GM19452 (cell line): Measurements from ENCODE around the gene HYCC2.
A peak's percentile ranks its signal among the peaks of the same experiment; 100 is the strongest.
"Not testable (repeated sequence)": the region's sequence is repeated elsewhere in the genome, so short reads cannot be mapped to it uniquely, and the experiment has no call there.

ENCODE experiments used
- ATAC-seq: cut with Tn5 transposase; IDR thresholded peaks from one replicate; pipeline ENCODE4 v1.9.1; 2021; ENCODE audit not compliant: unreplicated experiment

HYCC2 gene

DNA sequence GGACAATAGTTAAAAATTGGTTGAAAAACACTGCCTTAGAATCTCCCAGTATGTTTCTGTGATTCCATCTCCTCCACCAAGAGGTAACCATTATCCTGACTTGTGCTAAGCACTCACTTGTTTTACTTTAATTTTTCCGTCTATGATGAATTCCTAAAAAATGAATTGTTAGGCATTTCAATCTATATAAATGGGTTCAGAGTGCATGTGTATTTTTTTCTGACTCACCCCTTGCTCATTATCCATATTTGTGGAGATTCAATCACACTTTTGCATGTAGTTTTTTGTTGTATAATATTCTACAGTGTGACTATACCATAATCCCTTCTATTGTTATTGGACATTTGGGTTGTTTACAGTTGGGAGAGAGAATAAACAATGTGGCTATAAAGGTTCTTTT lies 1.6 kb upstream of the HYCC2 start:
- ATAC-seq = no peak

DNA sequence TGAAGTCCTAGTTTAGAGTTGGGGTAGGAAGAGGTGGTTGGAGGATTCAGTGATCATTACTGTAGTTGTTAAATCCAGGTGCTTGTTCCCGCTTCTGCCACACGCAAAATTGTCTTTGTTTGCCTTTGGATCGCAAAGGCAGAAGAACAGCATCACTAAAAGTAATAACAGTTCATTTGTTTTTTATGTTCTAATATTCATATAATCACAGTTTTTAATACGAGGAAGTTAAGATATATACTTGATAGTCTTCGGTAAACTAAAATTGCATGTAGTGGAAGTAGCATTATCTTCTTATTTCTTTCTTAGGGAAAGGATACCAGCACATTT lies 695 bp upstream of the HYCC2 start:
- peak; percentile 3 for ATAC-seq

DNA sequence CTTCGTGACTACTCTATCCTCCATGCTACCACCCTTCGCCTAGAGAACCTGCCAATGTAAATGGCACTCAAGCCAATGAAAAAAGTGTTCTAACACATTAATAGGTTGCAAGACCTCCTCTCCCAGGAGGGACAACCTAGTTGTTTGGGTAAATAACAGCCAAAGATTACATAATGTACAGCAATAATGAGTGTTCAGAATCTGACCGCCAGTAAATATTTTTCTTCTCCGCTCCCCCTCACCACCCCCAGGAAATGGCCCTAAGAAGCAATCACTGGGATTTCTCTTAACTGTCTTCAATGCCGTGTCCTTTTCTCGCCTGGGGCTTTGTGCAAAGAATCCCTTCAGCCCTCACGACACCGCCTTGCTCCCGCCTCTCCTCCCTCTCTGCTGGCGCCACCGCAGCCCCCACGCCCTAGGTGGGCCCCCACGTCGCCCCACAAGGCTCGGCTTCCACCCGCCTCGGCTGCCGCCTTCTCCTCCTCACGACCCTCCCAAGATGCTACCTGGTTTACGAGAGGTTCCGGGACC lies 458 bp downstream of the HYCC2 start:
- ATAC-seq = peak; percentile 6

DNA sequence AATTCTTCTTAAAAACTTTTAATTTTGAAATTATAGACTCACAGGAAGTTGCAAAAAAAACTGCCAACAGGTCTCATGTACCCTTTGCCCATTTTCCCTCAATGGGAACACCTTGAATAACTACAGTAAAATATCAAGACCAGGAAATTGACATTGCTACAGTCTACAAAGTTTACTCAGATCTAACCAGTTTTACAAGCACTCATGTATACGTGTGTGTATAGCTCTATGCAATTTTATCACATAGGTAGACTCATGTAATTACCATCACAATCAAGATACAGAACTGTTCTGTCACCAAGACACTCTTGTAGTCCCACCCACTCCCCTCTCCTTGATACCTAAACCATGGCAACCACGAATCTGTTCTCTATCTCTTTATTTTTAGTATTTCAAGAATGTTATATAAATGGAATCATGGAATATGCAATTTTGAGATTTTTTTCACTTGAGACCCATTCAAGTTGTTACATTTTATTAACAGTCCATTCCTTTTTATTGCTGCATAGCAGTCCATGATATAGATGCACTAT lies 6.6 kb downstream of the HYCC2 start:
- ATAC-seq = no peak

DNA sequence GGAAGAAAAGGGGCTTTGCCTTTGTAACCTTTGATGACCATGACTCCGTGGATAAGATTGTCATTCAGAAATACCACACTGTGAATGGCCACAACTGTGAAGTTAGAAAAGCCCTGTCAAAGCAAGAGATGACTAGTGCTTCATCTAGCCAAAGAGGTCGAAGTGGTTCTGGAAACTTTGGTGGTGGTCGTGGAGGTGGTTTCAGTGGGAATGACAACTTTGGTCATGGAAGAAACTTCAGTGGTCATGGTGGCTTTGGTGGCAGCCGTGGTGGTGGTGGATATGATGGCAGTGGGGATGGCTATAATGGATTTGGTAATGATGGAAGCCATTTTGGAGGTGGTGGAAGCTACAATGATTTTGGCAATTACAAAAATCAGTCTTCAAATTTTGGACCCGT lies 8.0 kb downstream of the HYCC2 start:
- not testable (repeated sequence) for ATAC-seq

DNA sequence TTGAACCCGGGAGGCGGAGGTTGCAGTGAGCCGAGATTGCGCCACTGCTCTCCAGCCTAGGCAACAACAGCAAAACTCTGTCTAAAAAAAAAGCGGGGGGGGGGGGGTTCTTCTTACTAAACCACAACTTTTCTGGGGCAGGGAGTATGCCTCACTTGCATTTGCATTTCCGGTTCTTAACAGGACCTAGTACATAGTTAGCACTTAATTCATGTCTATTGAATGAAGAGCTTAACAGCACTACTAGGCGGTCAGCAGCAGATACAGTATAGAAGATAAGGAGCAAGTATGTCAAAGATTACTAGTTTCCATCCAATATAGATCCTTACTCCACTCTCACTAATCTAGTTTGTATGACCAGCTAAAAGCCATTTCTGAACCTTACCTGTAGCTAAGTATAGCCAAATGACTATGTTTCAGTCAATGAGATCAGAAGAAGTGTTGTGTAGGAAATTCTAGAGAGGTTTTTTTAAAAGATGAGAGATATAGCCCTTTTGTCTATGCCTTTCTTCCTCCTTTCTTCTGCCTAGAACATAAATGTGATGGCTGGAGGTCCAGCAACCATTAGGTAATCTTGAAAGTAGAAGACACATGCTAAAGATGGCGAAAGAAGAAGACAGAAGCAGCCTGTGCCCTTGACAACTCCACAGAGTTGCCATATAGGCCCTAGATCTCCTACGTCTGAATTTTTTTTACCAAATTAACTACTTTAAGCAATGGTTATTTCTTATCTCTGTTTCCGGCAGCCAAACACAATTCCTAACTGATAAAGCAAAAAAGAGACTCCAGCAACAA lies 11.3 kb downstream of the HYCC2 start:
- no peak for ATAC-seq

DNA sequence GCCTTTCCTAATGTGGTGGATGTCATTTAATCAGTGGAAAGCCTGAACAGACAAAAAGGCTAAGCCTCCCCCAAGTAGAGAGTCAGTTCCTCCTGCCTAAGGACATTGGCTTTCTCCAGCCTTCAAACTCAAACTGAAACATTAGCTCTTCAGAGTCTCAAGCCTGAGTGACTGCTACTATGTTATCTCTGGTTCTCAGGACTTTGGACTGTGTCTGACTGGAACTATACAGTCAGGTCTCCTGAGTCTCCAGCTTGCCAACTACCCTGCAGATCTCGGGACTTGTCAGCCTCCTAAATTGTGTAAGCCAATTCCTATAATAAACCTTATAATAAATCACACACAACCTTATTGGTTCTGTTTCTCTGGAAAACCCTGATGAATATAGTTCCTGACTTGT lies 12.6 kb downstream of the HYCC2 start:
- ATAC-seq = no peak

DNA sequence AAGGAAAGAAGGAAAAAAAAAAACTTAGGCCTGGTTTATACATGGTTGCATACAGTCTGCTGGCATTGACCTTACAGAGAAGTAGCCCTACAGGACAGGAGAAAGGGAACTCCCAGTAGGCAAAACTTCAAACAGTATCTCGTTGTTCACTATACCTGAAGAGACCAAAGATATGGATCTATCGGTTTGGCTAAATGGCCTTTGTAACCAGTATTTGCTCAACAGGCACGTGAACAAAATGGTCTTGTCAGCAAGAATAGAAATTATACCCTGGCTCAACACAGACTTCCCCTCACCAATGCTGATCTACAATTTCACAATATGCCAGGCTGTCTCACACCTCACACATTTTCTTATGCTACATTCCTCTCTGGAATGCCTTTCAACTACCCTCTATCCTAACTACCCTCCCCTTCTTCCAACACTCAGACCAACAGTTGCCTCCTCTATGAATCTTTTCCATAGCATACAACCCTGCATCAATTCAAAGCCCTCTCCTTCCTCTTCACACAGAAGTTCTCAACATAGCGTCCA lies 13.7 kb downstream of the HYCC2 start:
- ATAC-seq = no peak

DNA sequence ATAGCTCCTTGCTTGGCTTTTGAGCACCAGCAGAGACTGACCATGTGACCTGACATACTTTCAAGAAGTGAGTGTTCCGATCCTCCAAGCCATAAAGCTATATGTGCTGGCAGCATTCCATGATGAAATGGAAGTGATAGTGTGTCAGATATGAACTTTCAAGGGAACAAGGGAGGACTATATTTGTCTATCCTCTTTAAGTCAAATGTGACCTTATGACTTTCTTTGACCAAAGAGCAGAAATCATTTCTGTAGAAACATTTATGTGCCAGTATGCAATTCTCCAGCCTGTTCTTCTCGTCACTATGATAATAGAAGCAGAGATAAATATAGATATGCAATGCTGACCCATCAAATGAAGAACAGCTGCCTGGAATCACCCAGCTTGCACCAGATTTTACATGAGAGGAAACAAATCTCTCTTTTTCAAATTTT lies 14.4 kb downstream of the HYCC2 start:
- no peak for ATAC-seq

DNA sequence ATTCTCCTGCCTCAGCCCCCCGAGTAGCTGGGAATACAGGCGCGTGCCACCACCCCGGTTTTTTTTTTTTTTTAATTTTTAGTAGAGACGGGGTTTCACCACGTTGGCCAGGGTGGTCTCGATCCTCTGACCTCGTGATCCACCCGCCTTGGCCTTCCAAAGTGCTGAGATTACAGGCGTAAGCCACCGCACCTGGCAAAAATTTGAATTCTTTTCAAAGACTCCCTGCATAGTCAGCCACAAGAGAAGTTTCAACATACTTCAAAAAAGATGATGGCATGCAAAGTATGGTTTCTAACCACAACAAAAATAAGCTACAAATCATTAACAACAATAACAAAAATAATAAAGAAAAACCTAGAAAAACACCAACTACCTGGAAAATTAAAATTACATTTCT lies 22.0 kb downstream of the HYCC2 start:
- no peak for ATAC-seq

DNA sequence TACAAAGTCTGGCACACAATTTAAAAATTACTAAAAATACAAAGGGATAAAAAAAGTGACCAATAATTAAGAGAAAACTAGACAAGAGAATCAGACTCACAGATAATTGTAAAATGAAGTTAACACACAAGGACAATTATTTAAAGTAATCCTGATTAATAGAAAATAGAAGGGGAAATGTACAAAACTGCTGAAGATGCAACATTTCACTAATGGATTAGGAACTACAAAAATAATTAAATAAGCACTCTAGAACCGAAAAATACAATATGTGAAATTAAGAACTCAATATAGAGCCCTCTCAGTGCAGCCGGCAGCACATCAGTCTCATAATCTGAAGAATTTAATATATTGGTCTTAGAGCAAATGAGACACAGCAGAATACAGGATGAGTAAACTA lies 24.6 kb downstream of the HYCC2 start:
- ATAC-seq = no peak

DNA sequence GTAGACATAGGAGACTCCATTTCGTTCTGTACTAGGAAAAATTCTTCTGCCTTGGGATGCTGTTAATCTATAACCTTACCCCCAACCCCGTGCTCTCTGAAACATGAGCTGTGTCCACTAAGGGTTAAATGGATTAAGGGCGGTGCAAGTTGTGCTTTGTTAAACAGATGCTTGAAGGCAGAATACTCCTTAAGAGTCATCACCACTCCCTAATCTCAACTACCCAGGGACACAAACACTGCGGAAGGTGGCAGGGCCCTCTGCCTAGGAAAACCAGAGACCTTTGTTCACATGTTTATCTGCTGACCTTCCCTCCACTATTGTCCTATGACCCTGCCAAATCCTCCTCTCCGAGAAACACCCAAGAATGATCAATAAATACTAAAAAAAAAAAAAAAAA lies 28.4 kb downstream of the HYCC2 start:
- not testable (repeated sequence) for ATAC-seq

DNA sequence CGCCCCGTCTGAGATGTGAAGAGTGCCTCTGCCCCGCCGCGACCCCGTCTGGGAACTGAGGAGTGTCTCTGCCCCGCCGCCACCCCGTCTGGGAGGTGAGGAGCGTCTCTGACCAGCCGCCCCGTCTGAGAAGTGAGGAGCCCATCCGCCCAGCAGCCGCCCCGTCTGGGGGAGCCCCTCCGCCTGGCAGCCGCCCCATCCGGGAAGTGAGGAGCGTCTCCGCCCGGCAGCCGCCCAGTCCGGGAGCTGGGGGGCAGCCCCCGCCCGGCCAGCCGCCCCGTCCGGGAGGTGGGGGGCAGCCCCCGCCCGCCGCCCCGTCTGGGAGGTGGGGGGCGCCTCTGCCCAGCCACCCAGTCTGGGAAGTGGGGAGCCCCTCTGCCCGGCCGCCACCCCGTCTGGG lies 29.0 kb downstream of the HYCC2 start:
- ATAC-seq = not testable (repeated sequence)

DNA sequence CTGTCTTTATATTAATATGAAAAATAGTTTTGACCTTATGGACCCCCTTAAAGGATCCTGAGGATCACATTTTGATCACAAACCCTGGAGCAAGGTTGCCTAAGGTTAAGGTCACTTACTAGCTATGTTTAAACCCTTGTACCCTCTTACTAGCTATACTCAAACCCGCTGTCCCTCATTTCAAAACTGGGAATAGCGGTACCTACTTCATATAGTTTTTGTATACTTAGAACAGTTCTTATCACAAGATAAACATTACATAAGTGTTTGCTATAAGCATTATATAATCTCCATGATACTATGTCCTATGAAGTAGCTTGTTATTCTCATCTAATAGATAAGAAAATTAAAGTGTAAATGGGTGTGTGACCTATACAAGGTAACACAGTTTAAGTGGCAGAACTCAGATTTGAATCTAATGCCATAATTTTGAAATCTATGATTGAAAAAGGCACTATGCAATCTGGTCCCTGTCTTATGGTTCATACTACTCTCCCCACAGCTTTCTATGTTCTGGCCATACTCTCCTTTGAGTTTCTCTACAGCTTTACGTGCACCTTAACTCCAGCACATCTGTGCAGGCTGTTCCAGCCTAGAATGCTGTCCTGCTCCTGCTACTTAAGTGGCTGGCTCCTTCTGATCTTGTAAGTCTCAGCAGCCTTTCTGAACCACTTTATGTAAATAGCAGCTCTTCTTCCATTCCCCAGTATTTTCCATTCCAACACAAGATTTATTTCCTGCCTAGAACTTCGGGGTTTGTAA lies 30.4 kb downstream of the HYCC2 start:
- no peak for ATAC-seq

DNA sequence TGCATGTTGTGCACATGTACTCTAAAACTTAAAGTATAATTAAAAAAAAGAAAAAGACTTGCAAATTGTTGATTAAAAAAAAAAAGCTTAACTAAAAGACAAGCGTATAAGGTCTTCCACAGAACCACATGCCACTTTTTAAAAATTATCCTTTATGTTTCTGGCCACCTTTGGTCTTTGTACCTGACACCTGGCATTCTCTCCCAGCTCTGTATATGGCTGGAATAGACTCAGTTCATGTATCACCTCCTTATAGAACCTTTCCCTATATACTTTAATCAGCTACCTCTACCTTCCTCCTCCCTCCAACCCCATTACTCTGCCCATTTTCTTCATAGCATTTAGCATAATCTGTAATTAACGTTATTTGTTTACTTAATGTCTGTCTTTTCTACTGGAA lies 32.6 kb downstream of the HYCC2 start:
- no peak for ATAC-seq

DNA sequence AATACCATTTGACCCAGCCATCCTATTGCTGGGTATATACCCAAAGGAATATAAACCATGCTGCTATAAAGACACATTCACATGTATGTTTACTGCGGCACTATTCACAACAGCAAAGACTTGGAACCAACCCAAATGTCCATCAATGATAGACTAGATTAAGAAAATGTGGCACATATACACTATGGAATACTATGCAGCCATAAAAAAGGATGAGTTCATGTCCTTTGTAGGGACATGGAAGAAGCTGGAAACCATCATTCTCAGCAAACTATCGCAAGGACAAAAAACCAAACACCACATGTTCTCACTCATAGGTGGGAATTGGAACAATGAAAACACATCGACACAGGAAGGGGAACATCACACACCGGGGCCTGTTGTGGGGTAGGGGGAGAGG lies 33.1 kb downstream of the HYCC2 start:
- not testable (repeated sequence) for ATAC-seq

DNA sequence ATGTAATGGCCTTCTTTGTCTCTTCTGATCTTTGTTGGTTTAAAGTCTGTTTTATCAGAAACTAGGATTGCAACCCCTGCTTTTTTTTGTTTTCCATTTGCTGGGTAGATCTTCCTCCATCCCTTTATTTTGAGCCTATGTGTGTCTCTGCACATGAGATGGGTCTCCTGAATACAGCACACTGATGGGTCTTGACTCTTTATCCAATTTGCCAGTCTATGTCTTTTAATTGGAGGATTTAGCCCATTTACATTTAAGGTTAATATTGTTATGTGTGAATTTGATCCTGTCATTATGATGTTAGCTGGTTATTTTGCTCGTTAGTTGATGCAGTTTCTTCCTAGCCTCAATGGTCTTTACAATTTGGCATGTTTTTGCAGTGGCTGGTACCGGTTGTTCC lies 37.1 kb downstream of the HYCC2 start:
- not testable (repeated sequence) for ATAC-seq

DNA sequence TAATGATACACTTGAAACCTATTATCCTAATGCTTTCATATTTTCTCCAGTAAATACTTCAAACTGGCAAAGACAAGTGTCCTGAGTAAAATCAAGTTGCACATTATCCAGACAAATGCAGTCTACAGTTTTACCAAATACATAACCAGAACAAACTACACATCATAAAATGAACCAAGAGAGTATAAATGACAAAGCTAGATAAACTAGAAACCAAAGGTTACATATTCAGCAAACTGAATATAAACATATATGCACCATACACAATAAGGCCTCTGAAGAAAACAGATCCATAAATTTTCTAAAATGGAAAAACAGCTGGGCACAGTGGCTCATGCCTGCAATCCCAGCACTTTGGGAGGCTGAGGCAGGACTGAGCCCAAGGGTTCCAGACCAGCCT lies 47.0 kb downstream of the HYCC2 start:
- no peak for ATAC-seq

DNA sequence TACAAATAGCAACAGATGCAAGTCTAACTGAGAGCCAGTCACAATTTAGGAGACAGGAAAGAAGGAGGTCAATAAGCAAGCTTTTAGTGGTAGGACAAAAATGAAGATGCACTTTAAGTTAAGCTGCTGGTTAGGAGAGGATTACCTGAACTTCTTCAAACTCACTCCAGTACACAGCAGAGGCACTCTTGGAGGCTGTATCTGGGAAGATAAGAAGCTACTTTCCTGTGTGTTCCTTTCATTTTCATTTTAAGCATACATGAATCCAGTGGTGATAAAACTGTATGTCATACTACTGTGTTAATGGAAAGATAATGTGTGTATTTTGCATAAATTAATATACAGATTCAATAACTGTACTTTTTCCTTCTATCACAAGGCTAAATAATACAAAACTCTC lies 49.6 kb downstream of the HYCC2 start:
- no peak for ATAC-seq
